Naive thymus-derived CD8-positive, alpha-beta T cell (primary cell): ENCODE data around the gene ARHGAP33. TPM values are rescaled to one million over a fixed set of nuclear protein-coding genes. Genes with fewer than 3 reads are reported as not detected.
A peak's percentile ranks its signal among the peaks of the same experiment; 100 is the strongest.
"Not testable (repeated sequence)": the region's sequence is repeated elsewhere in the genome, so short reads cannot be mapped to it uniquely, and the experiment has no call there.

Source experiments
- ATAC-seq, 2 donors: fragments of 150-1000 bp; cut with Tn5 transposase in 1 of 2; sonication (Bioruptor Pico), chemical (Tn5 transposase) in 1 of 2; 1 replicate in 1 of 2; 2 replicates in 1 of 2; pipeline ENCODE4 v1.10.0; 2021; ENCODE audit warnings: mild to moderate bottlenecking in 2 of 2, moderate library complexity in 2 of 2
- POLR2A ChIA-PET: fragments of 350-600 bp; sonication (Branson Sonifier 250); formaldehyde crosslinking; loops from one replicate; lab custom pipeline; 2021; ENCODE audit warnings: antibody characterized with exemption; lab: Charles Lee
- DNase-seq, 10 donors: peaks; one replicate each; pipeline versions ENCODE4 v3.0.0 to v3.0.0-alpha.2; 2020 to 2022
- H3K27ac Mint-ChIP-seq, 10 donors: one replicate each; pipeline ENCODE4 v1.8.0; 2020 to 2022; ENCODE audit warnings: mild to moderate bottlenecking in 10 of 10, mixed read lengths in 10 of 10, moderate library complexity in 4 of 10, inconsistent platforms in 1 of 10
- H3K27me3 Mint-ChIP-seq, 5 donors: one replicate each; pipeline ENCODE4 v1.8.0; 2021 to 2022; ENCODE audit warnings: mixed read lengths in 5 of 5
- H3K36me3 Mint-ChIP-seq, 3 donors: one replicate each; pipeline ENCODE4 v1.8.0; 2020 to 2022; ENCODE audit warnings: mixed read lengths in 3 of 3, mild to moderate bottlenecking in 2 of 3, inconsistent platforms in 1 of 3
- H3K4me1 Mint-ChIP-seq, 4 donors: one replicate each; pipeline ENCODE4 v1.8.0; 2021 to 2022; ENCODE audit warnings: mixed read lengths in 4 of 4
- H3K4me3 Mint-ChIP-seq, 10 donors: one replicate each; pipeline ENCODE4 v1.8.0; 2020 to 2022; ENCODE audit warnings: mild to moderate bottlenecking in 10 of 10, mixed read lengths in 10 of 10, moderate library complexity in 6 of 10, inconsistent platforms in 1 of 10
- H3K9me3 Mint-ChIP-seq, 9 donors: one replicate each; pipeline ENCODE4 v1.8.0; 2020 to 2022; ENCODE audit warnings: mixed read lengths in 9 of 9, mild to moderate bottlenecking in 3 of 9, inconsistent platforms in 1 of 9, moderate library complexity in 1 of 9
- polyA plus RNA-seq, 3 donors: library from polyadenylated mRNA; unstranded; fragments of 300-500 nt; fragmentation: Illumina TruSeq; gene quantifications; one replicate each; pipeline ENCODE4 v1.2.3, GENCODE V29; 2021
- total RNA-seq, 8 experiments: library from RNA in 2 of 8; stranded (reverse) in 2 of 8; gene quantifications; one replicate each; pipeline ENCODE4 v1.2.3 and lab custom pipeline; 2021 to 2026

ARHGAP33 gene
- total and polyA plus RNA-seq, 5 experiments from 2014 or later = 0.13 to 11.1 (median 8.7) TPM; not detected in 2

DNA sequence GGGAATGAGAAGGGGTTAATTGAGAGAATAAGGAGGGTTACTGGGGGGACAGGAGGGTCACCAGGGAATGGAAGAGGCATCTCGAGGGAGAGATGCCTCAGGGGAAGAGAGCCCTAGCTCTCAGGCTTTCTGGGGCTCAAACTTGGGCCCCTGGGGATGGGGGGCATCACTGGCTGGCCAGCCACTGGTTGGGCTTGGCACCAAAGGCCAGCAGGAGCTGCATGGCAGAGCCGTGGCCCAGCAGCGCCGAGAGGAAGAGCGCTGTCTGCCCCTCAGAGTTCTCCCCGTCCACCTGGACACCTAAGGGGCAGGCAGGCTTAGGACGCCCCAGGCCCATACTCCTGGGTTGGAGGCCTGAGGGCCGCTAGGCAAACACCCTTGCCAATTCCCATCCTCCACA is 17.5 kb downstream of the ARHGAP33 start:
- Mint-ChIP-seq H3K9me3 (no peaks in the 10 kb centered on the region), H3K4me3 (no peak overlapping the region), H3K27ac (no peak overlapping the region), H3K4me1 (peaks cover 6 to 10% (median 6%) of the 10 kb centered on the region in 4 donors), H3K36me3 (no peaks in the 10 kb centered on the region), H3K27me3 (peaks cover 19 to 43% (median 32%) of the 10 kb centered on the region in 5 donors)
- ATAC-seq = no peak
- POLR2A ChIA-PET = no interaction called here
- no peak for DNase-seq

DNA sequence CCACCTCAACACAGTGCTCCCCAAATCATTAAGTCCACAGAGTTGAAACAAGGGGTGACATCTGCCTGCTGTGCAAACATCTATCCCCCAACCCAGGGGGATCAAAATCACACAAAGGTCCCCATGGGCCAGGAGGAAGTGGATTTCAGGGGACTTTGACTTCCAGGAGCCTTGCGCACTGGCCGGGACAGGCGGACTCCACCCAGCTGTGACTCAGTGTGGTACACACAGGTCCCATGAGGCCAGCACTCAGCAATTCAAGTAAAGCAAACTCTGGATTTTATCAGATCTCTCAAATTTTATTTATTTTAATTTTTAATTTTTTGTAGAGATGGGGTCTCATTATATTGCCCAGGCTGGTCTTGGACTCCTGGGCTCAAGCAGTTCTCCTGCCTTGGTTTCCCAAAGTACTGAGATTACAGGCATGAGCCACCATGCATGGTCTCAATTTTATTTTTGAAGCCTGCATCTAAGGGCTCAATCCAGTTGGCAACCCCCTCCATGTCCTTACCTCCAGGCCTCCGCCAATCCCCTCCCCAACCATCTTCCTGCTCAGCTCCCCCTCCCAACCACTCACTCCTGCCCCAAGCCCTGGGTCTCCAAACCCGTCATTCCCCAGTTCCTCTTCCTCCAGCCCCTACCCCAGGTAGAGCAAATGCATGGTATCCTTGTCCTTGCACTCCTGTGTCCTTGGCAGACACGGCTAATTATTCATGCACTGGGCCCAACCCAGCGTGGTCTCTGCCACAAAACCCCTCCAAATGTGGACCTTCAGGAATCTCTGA is 18.2 kb downstream of the ARHGAP33 start:
- ATAC-seq (no peak), DNase-seq (no peak)
- peaks cover 6 to 10% (median 6%) of the 10 kb centered on the region in 4 donors for H3K4me1 Mint-ChIP-seq
- H3K36me3 Mint-ChIP-seq = peaks cover 0 to 1% (median 0%) of the 10 kb centered on the region in 3 donors
- H3K27me3 Mint-ChIP-seq = peaks cover 19 to 50% (median 34%) of the 10 kb centered on the region in 5 donors
- no peak overlapping the region for H3K4me3 Mint-ChIP-seq
- POLR2A ChIA-PET = interaction anchor here (0.6 kb wide), 1 partner anchor 288 kb away, joined by 4 read pairs; no protein-coding TSS in a partner anchor
- no peaks in the 10 kb centered on the region for H3K9me3 Mint-ChIP-seq
- no peak overlapping the region for H3K27ac Mint-ChIP-seq

DNA sequence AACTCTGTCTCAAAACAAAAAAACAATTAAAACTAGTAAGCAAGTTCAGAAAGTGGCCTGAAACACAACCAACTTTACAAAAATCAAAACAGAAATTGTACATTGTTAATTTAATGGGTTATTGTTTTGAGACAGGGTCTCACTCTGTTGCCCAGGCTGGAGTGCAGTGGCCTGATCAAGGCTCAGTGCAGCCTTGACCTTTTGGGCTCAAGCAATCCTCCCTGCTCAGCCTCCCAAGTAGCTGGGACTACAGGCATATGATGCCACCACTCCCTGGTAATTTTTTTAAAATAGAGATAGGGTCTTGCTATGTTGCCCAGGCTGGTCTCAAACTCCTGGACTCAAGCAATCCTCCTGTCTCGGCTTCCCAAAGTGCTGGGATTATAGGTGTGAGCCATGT is 20.2 kb downstream of the ARHGAP33 start:
- H3K27me3 Mint-ChIP-seq = peaks cover 19 to 59% (median 37%) of the 10 kb centered on the region in 5 donors
- H3K4me1 Mint-ChIP-seq, ATAC-seq, H3K36me3 Mint-ChIP-seq, DNase-seq, H3K9me3 Mint-ChIP-seq, POLR2A ChIA-PET, H3K27ac Mint-ChIP-seq, H3K4me3 Mint-ChIP-seq: not testable (repeated sequence)

DNA sequence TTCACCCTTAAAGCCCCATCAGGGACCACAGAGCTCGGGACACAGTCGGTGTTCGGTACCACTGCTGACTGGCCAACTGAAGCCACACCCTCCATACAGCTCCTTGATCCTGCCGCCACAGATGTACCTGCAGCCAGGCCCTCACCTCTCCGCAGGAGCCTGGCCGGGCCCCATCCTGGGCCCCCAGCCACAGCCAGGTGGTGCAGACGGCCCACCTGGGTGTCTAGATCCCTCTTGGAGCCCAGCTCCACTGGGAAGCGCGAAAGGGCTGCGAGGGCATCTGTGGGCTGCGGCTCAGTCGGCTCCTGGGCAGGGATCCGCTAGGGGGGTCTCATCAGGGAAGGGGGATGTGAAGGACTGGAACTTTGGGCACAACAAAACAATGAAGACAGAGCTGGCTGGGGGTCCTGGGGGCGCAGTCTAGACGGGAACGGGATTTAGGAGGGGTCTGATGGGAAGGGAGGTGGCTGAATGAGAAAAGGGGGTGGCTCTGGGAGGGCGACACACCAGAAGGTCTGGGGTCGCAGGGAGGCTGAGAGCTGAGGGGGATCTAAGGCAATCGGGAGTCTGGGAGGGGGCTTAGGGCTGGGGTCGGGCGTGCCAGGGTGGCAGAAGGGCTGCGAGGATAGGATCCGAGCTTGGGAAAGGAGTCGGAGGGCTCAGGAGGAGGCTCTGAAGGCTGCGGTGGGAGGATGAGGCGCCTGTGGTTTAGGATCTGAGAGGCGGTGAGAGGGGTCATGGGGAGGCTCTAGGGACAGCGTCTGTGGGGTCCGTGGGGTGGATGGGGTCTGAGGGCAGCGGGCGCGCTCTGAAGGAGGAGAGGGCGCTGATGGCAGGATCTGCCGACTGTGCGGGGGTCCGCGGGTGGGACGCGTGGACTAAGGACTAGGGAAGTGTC is 21.5 kb downstream of the ARHGAP33 start:
- no peak for DNase-seq
- POLR2A ChIA-PET = interaction anchor here (0.6 kb wide), 1 partner anchor 89 kb away, joined by 4 read pairs; no protein-coding TSS in a partner anchor
- peaks cover 19 to 59% (median 40%) of the 10 kb centered on the region in 5 donors for H3K27me3 Mint-ChIP-seq
- no peak overlapping the region for H3K27ac Mint-ChIP-seq
- H3K4me3 Mint-ChIP-seq = peak overlapping the region in 5 of 10 donors; percentile 7 to 58 (median 14)
- H3K9me3 Mint-ChIP-seq = no peaks in the 10 kb centered on the region
- H3K4me1 Mint-ChIP-seq = peaks cover 6 to 10% (median 6%) of the 10 kb centered on the region in 4 donors
- ATAC-seq = no peak
- peaks cover 0 to 1% (median 0%) of the 10 kb centered on the region in 3 donors for H3K36me3 Mint-ChIP-seq

DNA sequence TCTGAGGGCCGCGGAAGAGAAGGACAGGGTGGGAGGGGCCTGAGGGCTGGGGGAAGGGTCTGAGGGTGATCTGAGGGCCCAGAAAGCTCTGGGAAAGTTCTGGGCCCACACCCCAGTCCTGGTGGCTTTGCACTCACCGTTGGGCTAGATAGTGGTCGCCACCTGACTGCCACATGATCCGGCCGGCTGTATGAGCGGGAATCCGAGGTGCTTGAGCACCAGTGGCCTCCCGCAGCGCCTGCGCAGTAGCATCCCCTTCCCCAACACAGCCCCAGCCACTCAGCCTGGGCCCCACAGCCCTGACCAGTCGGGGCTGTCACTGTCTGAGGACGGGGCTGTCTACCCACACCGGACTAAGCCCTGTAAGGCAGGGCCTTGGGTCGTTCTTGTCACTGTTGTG is 22.3 kb downstream of the ARHGAP33 start:
- H3K4me1 Mint-ChIP-seq = peaks cover 6 to 10% (median 6%) of the 10 kb centered on the region in 4 donors
- no peak for DNase-seq
- H3K4me3 Mint-ChIP-seq = peak overlapping the region in 1 of 10 donors; percentile 21
- no peak for ATAC-seq
- peaks cover 0 to 1% (median 0%) of the 10 kb centered on the region in 3 donors for H3K36me3 Mint-ChIP-seq
- peaks cover 16 to 52% (median 33%) of the 10 kb centered on the region in 5 donors for H3K27me3 Mint-ChIP-seq
- H3K27ac Mint-ChIP-seq = no peak overlapping the region
- H3K9me3 Mint-ChIP-seq = no peaks in the 10 kb centered on the region
- POLR2A ChIA-PET = interaction anchor here (0.6 kb wide), 1 partner anchor 88 kb away, joined by 3 read pairs; no protein-coding TSS in a partner anchor

DNA sequence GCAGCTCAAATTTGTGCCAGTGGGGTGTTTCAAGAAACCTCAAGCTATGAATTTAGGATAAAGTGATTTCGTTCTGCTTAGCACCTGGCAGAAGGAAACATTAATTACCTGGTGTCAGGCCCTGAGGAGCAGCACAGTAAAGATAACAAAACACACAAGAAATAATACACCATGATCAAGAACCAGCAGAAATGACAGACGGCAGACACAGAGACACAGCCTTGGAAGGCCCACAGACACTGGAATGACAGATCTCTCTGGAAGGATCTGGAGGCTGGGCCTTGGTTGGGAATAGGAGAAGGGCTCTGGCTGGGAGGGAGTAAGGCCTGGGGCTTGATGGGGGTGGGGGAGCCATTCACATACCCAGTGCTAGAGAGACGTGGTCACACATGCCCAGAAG is 26.5 kb downstream of the ARHGAP33 start:
- H3K27ac Mint-ChIP-seq = peak overlapping the region in 2 of 10 donors; percentile 8 to 72
- no peaks in the 10 kb centered on the region for H3K9me3 Mint-ChIP-seq
- peaks cover 0 to 1% (median 0%) of the 10 kb centered on the region in 3 donors for H3K36me3 Mint-ChIP-seq
- no peak overlapping the region for H3K4me3 Mint-ChIP-seq
- DNase-seq = no peak
- no peak for ATAC-seq
- POLR2A ChIA-PET = no interaction called here
- peaks cover 5 to 22% (median 14%) of the 10 kb centered on the region in 4 donors for H3K4me1 Mint-ChIP-seq
- peaks cover 4 to 28% (median 15%) of the 10 kb centered on the region in 5 donors for H3K27me3 Mint-ChIP-seq

DNA sequence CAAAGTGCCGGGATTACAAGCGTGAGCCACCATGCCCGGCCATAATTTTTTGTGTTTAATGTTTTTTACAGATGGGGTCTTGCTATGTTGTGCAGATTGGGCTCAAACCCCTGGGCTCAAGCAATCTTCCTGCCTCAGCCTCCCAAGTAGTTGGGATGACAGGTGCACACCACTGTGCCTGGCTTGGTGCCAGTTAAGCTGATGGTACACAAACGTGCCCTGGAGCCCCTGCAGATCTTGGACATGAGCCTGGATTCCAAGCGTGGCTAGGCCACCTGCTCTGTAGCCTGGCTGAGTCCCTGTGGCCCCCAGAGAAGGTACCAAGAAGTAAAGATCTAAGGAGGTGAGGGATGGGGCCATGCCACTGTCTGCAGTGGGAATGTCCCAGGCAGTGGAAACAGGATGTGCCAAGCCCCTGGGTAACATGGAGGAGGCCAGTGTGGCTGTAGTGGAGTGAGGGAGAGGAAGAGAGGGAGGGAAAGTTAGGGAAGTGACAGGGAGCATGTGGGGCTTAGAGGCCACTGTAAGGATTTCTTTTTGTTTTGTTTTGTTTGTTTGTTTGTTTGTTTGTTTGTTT is 30.2 kb downstream of the ARHGAP33 start:
- H3K36me3 Mint-ChIP-seq = no peaks in the 10 kb centered on the region
- POLR2A ChIA-PET = no interaction called here
- DNase-seq (no peak), ATAC-seq (no peak)
- H3K4me1 Mint-ChIP-seq = peaks cover 2 to 16% (median 9%) of the 10 kb centered on the region in 4 donors
- peaks cover 0 to 13% (median 3%) of the 10 kb centered on the region in 5 donors for H3K27me3 Mint-ChIP-seq
- H3K4me3 Mint-ChIP-seq = no peak overlapping the region
- no peak overlapping the region for H3K27ac Mint-ChIP-seq
- no peaks in the 10 kb centered on the region for H3K9me3 Mint-ChIP-seq

DNA sequence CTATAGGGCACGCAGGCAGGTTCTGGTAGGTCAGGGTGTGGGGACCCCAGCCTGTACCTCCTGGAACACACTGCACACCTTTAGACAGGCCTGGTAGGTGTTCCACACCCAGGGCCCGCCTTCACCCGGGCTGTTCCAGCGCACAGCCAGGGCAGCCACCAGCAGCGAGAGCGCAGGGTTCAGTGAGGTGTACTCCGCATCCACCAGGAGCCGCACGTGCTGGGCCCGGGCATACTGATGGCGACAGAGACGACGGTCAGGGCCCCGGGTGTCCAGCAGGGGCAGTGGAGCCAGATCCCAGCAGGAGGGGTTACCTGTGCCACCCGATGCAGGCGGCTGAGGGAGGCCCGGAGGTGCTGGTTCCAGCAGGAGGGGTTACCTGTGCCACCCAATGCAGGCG is 31.2 kb downstream of the ARHGAP33 start:
- H3K4me3 Mint-ChIP-seq = no peak overlapping the region
- H3K27ac Mint-ChIP-seq = no peak overlapping the region
- DNase-seq (no peak), ATAC-seq (no peak)
- peaks cover 4 to 16% (median 9%) of the 10 kb centered on the region in 4 donors for H3K4me1 Mint-ChIP-seq
- H3K27me3 Mint-ChIP-seq = peaks cover 2 to 22% (median 11%) of the 10 kb centered on the region in 5 donors
- H3K36me3 Mint-ChIP-seq = no peaks in the 10 kb centered on the region
- POLR2A ChIA-PET = no interaction called here
- H3K9me3 Mint-ChIP-seq = no peaks in the 10 kb centered on the region

DNA sequence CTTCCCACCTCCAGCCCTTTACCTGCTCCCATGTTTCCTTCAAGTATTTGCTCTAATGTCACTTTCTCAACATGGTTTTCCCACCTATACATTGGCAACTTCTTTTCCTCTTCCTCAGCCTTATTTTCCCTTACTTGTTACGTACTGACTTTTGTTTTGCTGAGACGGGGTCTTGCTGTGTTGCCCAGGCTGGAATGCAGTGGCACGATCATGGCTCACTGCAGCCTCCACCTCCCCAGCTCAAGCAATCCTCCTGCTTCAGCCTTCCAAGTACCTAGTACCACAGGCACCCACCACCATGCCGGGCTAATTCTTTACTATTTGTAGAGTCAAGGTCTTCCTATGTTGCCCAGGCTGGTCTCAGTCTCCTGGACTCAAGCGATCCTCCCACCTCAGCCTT is 32.3 kb downstream of the ARHGAP33 start:
- ATAC-seq = no peak
- Mint-ChIP-seq H3K27ac (no peak overlapping the region), H3K27me3 (peaks cover 2 to 30% (median 13%) of the 10 kb centered on the region in 5 donors), H3K4me3 (no peak overlapping the region), H3K4me1 (peaks cover 4 to 16% (median 9%) of the 10 kb centered on the region in 4 donors), H3K9me3 (no peaks in the 10 kb centered on the region), H3K36me3 (no peaks in the 10 kb centered on the region)
- POLR2A ChIA-PET = no interaction called here
- DNase-seq = no peak

DNA sequence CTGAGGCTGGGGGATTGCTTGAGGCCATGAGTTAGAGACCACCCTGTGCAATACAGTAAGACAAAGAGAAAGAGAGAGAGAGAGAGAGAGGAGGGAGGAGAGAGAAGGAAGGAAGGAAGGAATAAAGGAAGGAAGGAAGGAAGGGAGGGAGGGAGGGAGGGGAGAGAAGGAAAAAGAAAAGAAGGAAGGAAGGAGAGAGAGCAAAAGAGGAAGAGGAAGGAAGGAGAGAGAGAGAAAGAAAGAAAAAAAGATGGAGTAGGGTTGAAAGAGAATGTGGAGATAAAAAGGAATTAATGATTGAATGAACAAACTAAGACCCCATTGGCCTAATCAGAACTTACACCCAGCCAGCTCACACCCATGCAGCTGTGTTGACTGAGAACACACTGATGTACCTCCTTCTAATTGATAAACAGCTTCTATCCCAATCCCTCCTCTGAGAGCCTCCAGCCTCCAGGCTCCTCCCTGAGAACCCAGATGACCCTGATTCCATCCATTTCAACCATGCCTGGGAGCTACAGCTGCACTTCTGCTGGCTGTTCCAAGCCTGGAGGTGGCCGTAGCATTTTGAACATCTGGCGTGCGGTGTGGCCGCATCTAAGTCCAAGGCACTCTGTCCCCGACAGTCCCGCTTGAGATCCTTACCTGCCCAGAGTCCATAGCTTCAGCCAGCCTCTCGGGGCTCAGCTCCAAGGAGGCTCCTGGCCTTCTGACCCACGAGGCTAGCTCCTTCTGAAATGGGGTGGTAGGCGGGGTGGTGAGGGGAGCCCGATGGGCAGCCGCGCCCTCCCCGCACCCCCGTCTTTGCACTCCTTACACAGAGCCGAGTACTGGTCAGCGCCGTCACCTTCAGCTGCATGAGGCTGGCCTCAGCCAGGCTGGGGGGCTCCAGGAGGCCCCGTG is 36.2 kb downstream of the ARHGAP33 start:
- POLR2A ChIA-PET = interaction anchor here (0.5 kb wide), 2 partner anchors 196 to 230 kb away, joined by 3 read pairs; no protein-coding TSS in a partner anchor
- Mint-ChIP-seq H3K27me3 (peaks cover 4 to 47% (median 20%) of the 10 kb centered on the region in 5 donors), H3K27ac (no peak overlapping the region), H3K4me3 (no peak overlapping the region), H3K4me1 (peaks cover 0 to 4% (median 0%) of the 10 kb centered on the region in 4 donors), H3K36me3 (no peaks in the 10 kb centered on the region), H3K9me3 (no peaks in the 10 kb centered on the region)
- DNase-seq (no peak), ATAC-seq (no peak)

DNA sequence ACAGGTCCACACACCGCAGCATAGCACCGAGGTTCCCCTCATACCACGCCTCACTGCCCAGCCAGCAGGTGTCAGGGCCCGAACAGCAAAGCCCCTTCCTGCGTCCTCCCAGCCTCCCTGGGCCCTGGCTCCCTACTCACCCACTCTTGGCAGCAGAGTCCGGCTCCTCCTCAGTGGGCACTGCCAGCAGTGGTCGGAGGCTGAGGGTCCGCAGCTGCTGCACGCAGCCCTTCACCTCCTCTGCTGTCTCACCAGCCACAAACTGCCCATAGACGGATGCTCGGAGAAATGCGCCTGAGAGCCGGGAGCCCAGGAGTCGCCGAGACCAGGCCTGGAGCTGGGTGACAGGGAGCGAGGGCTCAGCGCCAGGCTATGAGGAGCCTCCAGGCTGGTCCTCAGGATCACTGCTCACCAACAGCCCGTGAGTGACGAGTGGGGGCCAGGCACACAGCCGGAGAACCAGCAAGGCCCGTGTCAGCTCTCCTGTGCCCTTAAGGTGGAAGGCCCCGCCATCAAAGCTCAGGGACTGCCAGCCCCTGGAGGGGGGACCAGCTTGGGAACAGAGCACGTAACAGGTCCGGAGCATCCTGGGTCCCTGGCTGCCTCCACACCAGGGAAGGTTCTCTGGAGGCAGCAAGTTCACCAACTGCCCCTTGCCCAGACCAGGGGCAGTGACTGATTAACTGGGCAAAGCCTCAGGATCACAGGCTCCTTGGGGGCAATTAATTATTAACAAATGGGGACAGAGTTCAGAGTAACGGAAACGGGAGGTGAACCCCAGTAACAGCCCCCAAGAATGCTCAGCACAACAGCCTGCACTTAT is 37.1 kb downstream of the ARHGAP33 start, which contains the start of gene PRODH2:
Gene PRODH2, minus strand, starts transcription at position 626 of the 823 bp plus-strand sequence. Its CDS starts 40 bp downstream, at position 586.
- POLR2A ChIA-PET = no interaction called here
- peaks cover 4 to 48% (median 23%) of the 10 kb centered on the region in 5 donors for H3K27me3 Mint-ChIP-seq
- ATAC-seq = no peak
- no peak within 1 kb of the TSS for H3K4me3 Mint-ChIP-seq
- no peaks in the 10 kb centered on the region for H3K9me3 Mint-ChIP-seq
- DNase-seq = no peak
- H3K27ac Mint-ChIP-seq = no peak within 1 kb of the TSS
- H3K36me3 Mint-ChIP-seq = no peaks in the 10 kb centered on the region
- peaks cover 0 to 4% (median 0%) of the 10 kb centered on the region in 4 donors for H3K4me1 Mint-ChIP-seq
